Stomach (tissue), 9 donors: ENCODE data around the gene AP3D1. TPM values are rescaled to one million over a fixed set of nuclear protein-coding genes. Genes with fewer than 3 reads are reported as not detected.

Experiments used
- DNase-seq, 2 donors: peaks; one replicate each; pipeline versions ENCODE4 v3.0.0 to v3.0.0-alpha.2; 2013 to 2019
- H3K27ac ChIP-seq, 5 donors: fragments of 200-600 bp in 4 of 5; sonication (generic) in 4 of 5; one replicate each; pipeline ENCODE4 v1.5.1; 2013 to 2019; ENCODE audit warnings: mild to moderate bottlenecking in 1 of 5, moderate library complexity in 1 of 5
- H3K27me3 ChIP-seq, 3 donors: fragments of 200-600 bp; sonication (generic); one replicate each; pipeline ENCODE4 v1.5.1; 2017 to 2019; ENCODE audit warnings: mixed run types in 1 of 3
- H3K36me3 ChIP-seq, 4 donors: fragments of 200-600 bp; sonication (generic); 1 replicate in 3 of 4; 2 replicates in 1 of 4; pipeline ENCODE4 v1.5.1; 2016 to 2019
- H3K4me1 ChIP-seq, 4 donors: fragments of 200-600 bp; sonication (generic); one replicate each; pipeline ENCODE4 v1.5.1; 2016 to 2019
- H3K4me3 ChIP-seq, 4 donors: fragments of 200-600 bp; sonication (generic) in 3 of 4; one replicate each; pipeline ENCODE4 v1.5.1; 2016 to 2019; ENCODE audit warnings: mild to moderate bottlenecking in 1 of 4
- H3K9me3 ChIP-seq, 4 donors: fragments of 200-600 bp; sonication (generic); one replicate each; pipeline ENCODE4 v1.5.1; 2016 to 2019
- EP300 ChIP-seq: sonication (generic); formaldehyde crosslinking; IDR thresholded peaks from one replicate; pipeline ENCODE4 v1.6.1; 2017; ENCODE audit warnings: antibody characterized with exemption
- POLR2A ChIP-seq, 4 donors: fragments of 450-650 bp; IDR thresholded peaks; one replicate each; pipeline ENCODE4 v1.6.1; 2016; ENCODE audit warnings: antibody characterized with exemption in 4 of 4, control low read depth in 2 of 4, mild to moderate bottlenecking in 1 of 4, moderate library complexity in 1 of 4
- POLR2AphosphoS5 ChIP-seq, 3 donors: sonication (generic); formaldehyde crosslinking; IDR thresholded peaks; one replicate each; pipeline ENCODE4 v1.6.1; 2016; ENCODE audit warnings: antibody characterized with exemption in 3 of 3
- WGBS, 5 donors: extraction: QIAGEN DNeasy Blood & Tissue Kit in 3 of 5; methylation state at CpG; one replicate each; pipeline versions ENCODE4 v1.1.5 to v1.1.7; 2013 to 2018; 5-methylcytosine and 5-hydroxymethylcytosine counted together
- intact Hi-C: fragments of 100-400 bp; cut with DNase I; formaldehyde crosslinking; loops from one replicate; pipeline ENCODE4 v1.15.1; 2023; ENCODE audit warnings: low total_unique reads
- polyA plus RNA-seq, 3 donors: library from polyadenylated mRNA; stranded (reverse); fragments of 200-250 nt; gene quantifications; one replicate each; pipeline ENCODE4 v1.2.3, GENCODE V29; 2013
- total RNA-seq, 5 donors: library from RNA; depleted of rRNA; stranded (reverse); fragments of >200 nt; gene quantifications; one replicate each; pipeline versions ENCODE4 v1.1.0 to v1.2.3, GENCODE V29; 2014 to 2016
- TF ChIP-seq, protein P1 (sequence below), 7 experiments: fragments of 450-650 bp in 4 of 7; fragments of 200-600 bp in 3 of 7; sonication (generic) in 3 of 7; IDR thresholded peaks; one replicate each; pipeline ENCODE4 v1.5.1; 2016 to 2019; ENCODE audit warnings: antibody characterized with exemption in 7 of 7, control low read depth in 2 of 7, mild to moderate bottlenecking in 1 of 7
- donor health status: healthy with polysubstance abuse.
- donor health status: Bipolar disorder and iron deficiency.
- donor health status: healthy.

Gene AP3D1
- total and polyA plus RNA-seq, 8 donors, result 49.0 to 340 (median 85.0) TPM

DNA sequence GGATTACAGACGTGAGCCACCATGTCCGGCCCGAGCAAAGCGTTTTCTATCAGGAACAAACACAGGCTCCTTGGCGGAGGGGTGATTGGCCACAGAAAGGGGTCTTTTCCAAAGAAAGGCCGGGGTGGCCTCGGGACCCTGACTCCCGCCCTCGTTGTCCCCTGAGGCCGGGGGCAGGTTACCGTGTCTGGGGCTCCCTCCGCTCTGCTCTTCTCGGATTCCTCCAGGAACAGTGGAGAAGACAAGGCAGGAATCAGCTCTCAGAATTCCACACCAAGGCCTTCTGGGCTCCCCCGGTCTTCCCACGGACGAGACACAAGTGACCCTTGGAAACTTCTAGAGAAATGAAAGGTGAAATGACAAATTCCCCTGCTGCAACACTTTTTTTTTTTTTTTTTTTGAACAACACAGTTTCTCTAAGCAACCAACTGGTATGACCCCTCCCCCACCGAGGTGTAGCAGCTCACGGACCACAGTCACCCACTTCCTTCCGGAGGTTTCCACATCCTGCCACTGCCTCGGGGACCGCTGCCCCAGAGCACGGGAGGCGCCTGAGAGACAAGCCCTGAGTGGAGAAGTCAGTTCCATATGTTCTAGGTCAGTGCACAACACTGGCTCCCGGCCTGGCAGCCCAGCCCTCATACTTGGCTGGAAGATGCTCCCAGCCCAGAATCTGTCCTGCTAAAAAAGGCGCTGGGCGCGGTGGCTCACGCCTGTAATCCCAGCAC is 66.2 kb downstream of the AP3D1 start:
- DNase-seq, result peak; percentile 76 to 88
- peaks cover 24 to 98% (median 64%) of the 10 kb centered on the region in 4 donors for H3K4me1 ChIP-seq
- peak overlapping the region; percentile 19 to 100 (median 74) for H3K27ac ChIP-seq
- peak overlapping the region; percentile 14 to 44 (median 40) for H3K4me3 ChIP-seq
- no peaks in the 10 kb centered on the region for H3K9me3 ChIP-seq
- intact Hi-C loops, result no loop called here
- WGBS, 5 donors, result 61 to 85% (median 77%) methylated on average over 27 to 28 of the region's 28 CpGs
- H3K36me3 ChIP-seq, result peaks cover 17 to 54% (median 47%) of the 10 kb centered on the region in 4 donors
- H3K27me3 ChIP-seq, result no peaks in the 10 kb centered on the region
- TF ChIP-seq, protein P1, sequence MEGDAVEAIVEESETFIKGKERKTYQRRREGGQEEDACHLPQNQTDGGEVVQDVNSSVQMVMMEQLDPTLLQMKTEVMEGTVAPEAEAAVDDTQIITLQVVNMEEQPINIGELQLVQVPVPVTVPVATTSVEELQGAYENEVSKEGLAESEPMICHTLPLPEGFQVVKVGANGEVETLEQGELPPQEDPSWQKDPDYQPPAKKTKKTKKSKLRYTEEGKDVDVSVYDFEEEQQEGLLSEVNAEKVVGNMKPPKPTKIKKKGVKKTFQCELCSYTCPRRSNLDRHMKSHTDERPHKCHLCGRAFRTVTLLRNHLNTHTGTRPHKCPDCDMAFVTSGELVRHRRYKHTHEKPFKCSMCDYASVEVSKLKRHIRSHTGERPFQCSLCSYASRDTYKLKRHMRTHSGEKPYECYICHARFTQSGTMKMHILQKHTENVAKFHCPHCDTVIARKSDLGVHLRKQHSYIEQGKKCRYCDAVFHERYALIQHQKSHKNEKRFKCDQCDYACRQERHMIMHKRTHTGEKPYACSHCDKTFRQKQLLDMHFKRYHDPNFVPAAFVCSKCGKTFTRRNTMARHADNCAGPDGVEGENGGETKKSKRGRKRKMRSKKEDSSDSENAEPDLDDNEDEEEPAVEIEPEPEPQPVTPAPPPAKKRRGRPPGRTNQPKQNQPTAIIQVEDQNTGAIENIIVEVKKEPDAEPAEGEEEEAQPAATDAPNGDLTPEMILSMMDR (IDR thresholded peaks at IDR 0.05), result no peak
- no peak for TF ChIP-seq POLR2A (IDR thresholded peaks at IDR 0.05)
- TF ChIP-seq POLR2AphosphoS5 (IDR thresholded peaks at IDR 0.05), result peak in 2 of 3 donors; percentile 54 to 67
- TF ChIP-seq EP300, result no peak

DNA sequence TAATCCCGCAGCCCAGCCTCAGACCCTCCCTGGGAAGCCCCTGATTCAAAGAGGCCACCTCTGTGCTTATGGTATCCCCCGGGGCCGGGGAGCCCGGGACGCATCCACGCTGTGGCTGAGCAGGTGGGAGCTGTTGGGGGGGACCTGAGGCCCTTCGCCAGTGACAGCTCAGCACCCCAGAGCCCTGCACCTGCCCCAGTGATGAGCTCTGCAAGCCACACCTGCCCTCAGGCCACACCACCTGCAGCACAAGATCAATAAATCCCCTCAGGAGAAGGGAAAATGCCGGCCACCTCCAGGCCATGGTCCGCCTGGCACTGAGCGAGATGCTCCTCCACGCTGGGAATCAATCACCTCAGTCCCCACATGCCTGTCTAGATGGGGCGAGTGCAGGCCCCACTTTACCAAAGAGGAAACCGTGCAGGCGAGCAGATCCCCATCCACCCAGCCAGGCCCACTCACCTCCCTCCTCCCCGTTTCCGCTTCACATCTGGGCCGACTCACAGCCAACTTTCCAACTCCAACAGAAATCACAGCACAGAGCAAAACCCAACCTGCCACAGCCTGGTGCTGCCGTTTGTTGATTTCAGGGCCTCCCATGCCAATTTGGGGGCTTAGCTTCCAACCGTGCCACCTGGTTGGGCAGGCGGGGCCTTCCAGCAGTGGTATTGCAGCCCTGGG is 68.1 kb downstream of the AP3D1 start:
- Histone ChIP-seq H3K4me3 (peak overlapping the region; percentile 6 to 44 (median 40)), H3K9me3 (no peaks in the 10 kb centered on the region), H3K27ac (peak overlapping the region; percentile 2 to 100 (median 74)), H3K4me1 (peaks cover 23 to 86% (median 47%) of the 10 kb centered on the region in 4 donors), H3K36me3 (peaks cover 26 to 66% (median 65%) of the 10 kb centered on the region in 4 donors), H3K27me3 (no peaks in the 10 kb centered on the region)
- WGBS, 5 donors, result 63 to 76% (median 74%) methylated on average over 13 to 20 of the region's 20 CpGs
- intact Hi-C loops, result no loop called here
- TF ChIP-seq, protein P1 (IDR thresholded peaks at IDR 0.05), result no peak
- no peak for TF ChIP-seq EP300
- TF ChIP-seq POLR2AphosphoS5 (IDR thresholded peaks at IDR 0.05), result no peak
- no peak for TF ChIP-seq POLR2A (IDR thresholded peaks at IDR 0.05)
- DNase-seq, result peak in 1 of 2 donors; percentile 61

DNA sequence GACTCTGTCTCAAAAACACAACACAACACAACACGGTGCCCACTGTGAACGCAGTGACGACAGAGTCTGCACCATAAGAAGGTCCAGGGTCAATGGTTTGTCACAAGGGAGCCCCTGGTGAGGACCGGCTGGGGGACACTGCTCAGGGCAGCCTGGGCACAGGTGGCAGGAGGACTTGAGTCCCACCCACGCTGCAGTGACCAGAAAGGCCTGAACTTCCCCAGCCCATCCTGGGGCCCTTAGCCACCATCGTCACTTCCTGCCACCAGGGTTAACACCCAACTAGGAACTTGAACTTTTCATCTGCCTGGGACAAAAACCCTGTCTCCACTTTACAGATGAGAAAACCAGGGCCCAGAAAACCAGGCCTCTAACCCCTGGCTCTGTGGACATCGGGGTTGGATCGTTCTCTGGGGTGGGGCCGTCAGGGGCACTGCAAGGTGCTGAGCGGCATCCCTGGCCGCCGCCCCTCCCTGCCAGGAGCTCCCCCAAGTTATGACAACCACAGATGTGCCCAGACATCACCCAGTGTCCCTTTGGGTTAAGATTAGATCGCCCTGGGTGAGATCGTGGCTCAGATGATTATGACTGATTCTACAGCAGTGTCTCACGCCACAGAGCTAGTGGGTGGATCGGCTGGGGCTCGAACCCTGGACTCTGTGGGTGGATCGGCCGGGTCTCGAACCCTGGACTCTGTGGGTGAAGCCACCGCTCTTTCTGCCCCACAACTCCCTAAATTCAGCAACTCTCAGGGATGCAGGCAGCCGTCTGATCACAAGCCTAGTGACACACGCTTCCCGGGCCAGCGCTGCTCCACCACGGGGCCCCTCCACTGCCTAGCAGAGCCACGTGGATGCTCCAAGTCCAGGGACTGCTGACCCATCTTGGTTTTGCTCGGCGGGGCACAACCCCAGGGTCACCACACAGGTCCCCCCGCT is 69.2 kb downstream of the AP3D1 start:
- H3K27me3 ChIP-seq, result no peaks in the 10 kb centered on the region
- DNase-seq, result peak; percentile 50 to 51
- 76 to 84% (median 82%) methylated on average over 17 to 30 of the region's 30 CpGs for WGBS, 5 donors
- H3K9me3 ChIP-seq, result no peaks in the 10 kb centered on the region
- no peak for TF ChIP-seq POLR2AphosphoS5 (IDR thresholded peaks at IDR 0.05)
- H3K36me3 ChIP-seq, result peaks cover 38 to 78% (median 77%) of the 10 kb centered on the region in 4 donors
- H3K27ac ChIP-seq, result peak overlapping the region; percentile 28 to 100 (median 74)
- H3K4me1 ChIP-seq, result peaks cover 14 to 74% (median 37%) of the 10 kb centered on the region in 4 donors
- peak overlapping the region; percentile 4 to 44 (median 40) for H3K4me3 ChIP-seq
- intact Hi-C loops, result no loop called here

DNA sequence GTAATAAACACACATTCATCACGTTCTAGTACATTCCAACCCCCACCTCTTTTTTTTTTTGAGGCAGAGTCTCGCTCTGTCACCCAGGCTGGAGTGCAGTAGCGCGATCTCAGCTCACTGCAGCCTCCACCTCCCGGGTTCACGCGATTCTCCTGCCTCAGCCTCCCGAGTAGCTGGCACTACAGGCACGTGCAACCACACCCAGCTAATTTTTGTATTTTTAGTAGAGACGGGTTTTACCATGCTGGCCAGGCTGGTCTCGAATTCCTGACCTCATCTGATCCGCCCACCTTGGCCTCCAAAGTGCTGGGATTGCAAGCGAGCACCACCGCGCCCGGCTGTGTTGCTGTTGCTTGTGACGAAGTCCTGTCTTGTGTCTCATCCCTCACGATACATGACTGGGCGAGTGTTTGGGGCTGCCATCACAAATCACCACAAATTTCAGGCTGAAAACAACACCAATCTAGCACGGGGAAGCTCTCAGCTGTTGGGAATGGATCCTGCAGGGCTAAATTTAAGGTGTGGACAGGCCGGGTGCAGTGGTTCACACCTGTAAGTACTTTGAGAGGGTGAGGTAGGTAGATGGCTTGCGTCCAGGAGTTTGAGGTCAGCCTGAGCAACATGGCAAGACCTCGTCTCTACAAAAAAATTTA is 70.9 kb downstream of the AP3D1 start:
- no peak for DNase-seq
- WGBS, 5 donors, result 72 to 80% (median 77%) methylated on average over 22 to 23 of the region's 23 CpGs
- Histone ChIP-seq H3K4me1 (peaks cover 6 to 61% (median 22%) of the 10 kb centered on the region in 4 donors), H3K9me3 (no peaks in the 10 kb centered on the region), H3K36me3 (peaks cover 55 to 95% (median 94%) of the 10 kb centered on the region in 4 donors), H3K4me3 (no peak overlapping the region), H3K27me3 (no peaks in the 10 kb centered on the region), H3K27ac (peak overlapping the region in 2 of 5 donors; percentile 33 to 74)
- intact Hi-C loops, result no loop called here
- TF ChIP-seq EP300, result no peak
- TF ChIP-seq POLR2AphosphoS5 (IDR thresholded peaks at IDR 0.05), result no peak
